Adipocyte (in vitro differentiated cells): ENCODE results near the gene EIF3B.

Experiments used
- DNase-seq: peaks from one replicate; pipeline ENCODE4 v3.0.0-alpha.2; 2015; ENCODE audit warnings: low read depth
- H3K27me3 ChIP-seq: replicated peaks from 2 replicates; pipeline ENCODE4 v1.7.0; 2013; ENCODE audit warnings: mild to moderate bottlenecking, low read length, moderate library complexity; ENCODE audit not compliant: control insufficient read depth, insufficient read depth
- H3K36me3 ChIP-seq: 2 replicates; pipeline ENCODE4 v1.7.0; 2013; ENCODE audit warnings: low read length, mild to moderate bottlenecking, moderate library complexity; ENCODE audit not compliant: control insufficient read depth, insufficient read depth, severe bottlenecking
- H3K4me1 ChIP-seq: 2 replicates; pipeline ENCODE4 v1.7.0; 2013; ENCODE audit warnings: mild to moderate bottlenecking, low read length, moderate library complexity; ENCODE audit not compliant: control insufficient read depth, insufficient read depth
- H3K4me3 ChIP-seq: 2 replicates; pipeline ENCODE4 v1.7.0; 2013; ENCODE audit warnings: mild to moderate bottlenecking, low read length, moderate library complexity
- H3K9ac ChIP-seq: 2 replicates; pipeline ENCODE4 v1.7.0; 2013; ENCODE audit warnings: mild to moderate bottlenecking, low read length, moderate library complexity
- H3K9me3 ChIP-seq: 2 replicates; pipeline ENCODE4 v1.7.0; 2013; ENCODE audit warnings: mild to moderate bottlenecking, low read length, moderate library complexity; ENCODE audit not compliant: control insufficient read depth

The EIF3B gene

DNA sequence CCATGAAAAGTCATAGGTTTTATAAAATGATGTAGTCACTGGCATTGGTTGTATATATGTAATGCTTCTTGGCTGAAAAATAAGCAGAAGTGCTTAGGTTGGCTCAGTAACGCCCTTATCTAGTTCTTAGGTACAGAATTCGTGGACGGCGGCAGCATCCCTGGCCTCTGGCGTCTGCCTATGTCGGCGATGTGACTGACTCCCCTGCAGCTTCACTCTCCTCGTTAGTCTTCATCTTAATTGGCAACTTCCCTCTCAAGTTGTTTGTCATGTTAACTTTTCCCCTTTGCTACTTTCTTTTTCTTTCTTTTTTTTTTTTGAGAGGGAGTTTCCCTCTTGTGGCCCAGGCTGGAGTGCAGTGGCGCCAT lies 67.3 kb downstream of the EIF3B start:
- no peaks in the 10 kb centered on the region for H3K36me3 ChIP-seq
- no peak for DNase-seq
- H3K4me1 ChIP-seq, result peaks cover 13% of the 10 kb centered on the region
- H3K4me3 ChIP-seq, result no peak overlapping the region
- no peak overlapping the region for H3K9ac ChIP-seq
- H3K27me3 ChIP-seq, result no peaks in the 10 kb centered on the region
- no peaks in the 10 kb centered on the region for H3K9me3 ChIP-seq

DNA sequence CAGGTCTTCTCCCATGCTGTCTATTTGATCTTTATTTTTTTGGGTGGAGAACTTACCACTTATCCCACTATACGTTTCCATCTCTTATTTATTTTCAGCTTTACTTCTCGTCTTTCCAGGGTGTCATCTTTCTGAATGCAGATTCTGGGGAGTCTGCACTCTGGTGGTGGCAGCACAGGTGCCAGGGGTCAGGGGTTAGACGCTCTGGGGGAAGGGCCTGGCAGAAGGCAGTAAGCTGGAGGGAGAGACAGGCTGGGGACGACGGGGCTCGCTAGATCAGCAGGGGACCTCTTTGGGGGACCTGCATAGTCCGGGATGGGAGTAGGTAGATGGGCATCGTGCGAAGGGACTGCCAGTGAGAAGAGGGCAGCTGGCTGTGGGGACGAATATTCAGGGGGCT lies 71.1 kb downstream of the EIF3B start:
- no peak overlapping the region for H3K9ac ChIP-seq
- H3K9me3 ChIP-seq, result no peaks in the 10 kb centered on the region
- H3K4me1 ChIP-seq, result peaks cover 3% of the 10 kb centered on the region
- H3K27me3 ChIP-seq, result no peaks in the 10 kb centered on the region
- DNase-seq, result no peak
- no peak overlapping the region for H3K4me3 ChIP-seq
- no peaks in the 10 kb centered on the region for H3K36me3 ChIP-seq
